IMR-90 (cell line): ENCODE results near the gene MAVS. TPM values are rescaled to one million over a fixed set of nuclear protein-coding genes. Genes with fewer than 3 reads are reported as not detected.

ENCODE experiments used
- ATAC-seq: fragments of 200-7000 bp; cut with Tn5 transposase; 2 replicates; pipeline ENCODE4 v1.9.1; 2020; ENCODE audit warnings: low read depth, mild to moderate bottlenecking, moderate library complexity
- BruUV-seq: library from RNA; stranded (reverse); fragments of 400-500 nt; replicated peaks from 2 replicates; lab custom pipeline; 2021; lab: Mats Ljungman, UMichigan
- CTCF ChIA-PET: fragments of 300-600 bp; formaldehyde crosslinking; extraction: SDS; loops from one replicate; lab custom pipeline; 2021; ENCODE audit warnings: antibody characterized with exemption; lab: Yijun Ruan, JAX
- POLR2A ChIA-PET: fragments of 300-600 bp; sonication (Branson Sonifier 250); formaldehyde crosslinking; loops from one replicate; lab custom pipeline; 2022; ENCODE audit warnings: antibody characterized with exemption; ENCODE audit not compliant: unreplicated experiment; lab: Charles Lee
- DNase-seq: peaks from one replicate; pipeline ENCODE4 v3.0.0; 2013
- H2AFZ ChIP-seq: replicated peaks from 2 replicates; pipeline ENCODE3; 2013; ENCODE audit warnings: low read length, mild to moderate bottlenecking; ENCODE audit not compliant: poor library complexity
- H2AK5ac ChIP-seq: 2 replicates; pipeline ENCODE4 v1.6.1; 2013; ENCODE audit warnings: low read depth, low read length, inconsistent platforms
- H2AK9ac ChIP-seq: replicated peaks from 2 replicates; pipeline ENCODE3; 2013; ENCODE audit warnings: mild to moderate bottlenecking, low read depth, low read length, moderate library complexity; ENCODE audit not compliant: poor library complexity
- H2BK120ac ChIP-seq: 2 replicates; pipeline ENCODE4 v1.6.1; 2013; ENCODE audit warnings: low read depth, low read length, inconsistent platforms
- H2BK15ac ChIP-seq: 3 replicates; pipeline ENCODE4 v1.6.1; 2013; ENCODE audit warnings: low read depth, low read length, inconsistent platforms
- H2BK20ac ChIP-seq: 2 replicates; pipeline ENCODE4 v1.6.1; 2013; ENCODE audit warnings: low read depth, mild to moderate bottlenecking, inconsistent platforms, low read length, moderate library complexity
- H2BK5ac ChIP-seq: 2 replicates; pipeline ENCODE4 v1.6.1; 2013; ENCODE audit warnings: mild to moderate bottlenecking, low read depth, low read length, inconsistent platforms; ENCODE audit not compliant: poor library complexity, severe bottlenecking
- H3K14ac ChIP-seq: replicated peaks from 2 replicates; pipeline ENCODE4 v1.6.1; 2013; ENCODE audit warnings: low read depth, low read length, inconsistent platforms
- H3K18ac ChIP-seq: 2 replicates; pipeline ENCODE4 v1.6.1; 2013; ENCODE audit warnings: low read depth, low read length, control low read depth
- H3K23ac ChIP-seq: 2 replicates; pipeline ENCODE4 v1.6.1; 2013; ENCODE audit warnings: low read depth, low read length, inconsistent platforms
- H3K27ac ChIP-seq: 2 replicates; pipeline ENCODE4 v1.5.1; 2013; ENCODE audit warnings: mild to moderate bottlenecking, control low read depth, low read length; ENCODE audit not compliant: insufficient read depth
- H3K27me3 ChIP-seq: 2 replicates; pipeline ENCODE4 v1.6.1; 2013; ENCODE audit warnings: low read length; ENCODE audit not compliant: control insufficient read depth, insufficient read depth
- H3K36me3 ChIP-seq: 2 replicates; pipeline ENCODE4 v1.6.1; 2013; ENCODE audit warnings: low read length, mixed read lengths; ENCODE audit not compliant: control insufficient read depth, insufficient read depth
- H3K4ac ChIP-seq: 2 replicates; pipeline ENCODE4 v1.6.1; 2013; ENCODE audit warnings: low read depth, low read length, inconsistent platforms
- H3K4me1 ChIP-seq: 2 replicates; pipeline ENCODE4 v1.6.1; 2013; ENCODE audit warnings: low read length, mixed read lengths; ENCODE audit not compliant: control insufficient read depth, insufficient read depth
- H3K4me2 ChIP-seq: 2 replicates; pipeline ENCODE4 v1.6.1; 2013; ENCODE audit warnings: low read depth, mild to moderate bottlenecking, control low read depth, low read length, moderate library complexity
- H3K4me3 ChIP-seq: 2 replicates; pipeline ENCODE4 v1.5.1; 2013; ENCODE audit warnings: low read depth, mild to moderate bottlenecking, control low read depth, low read length, moderate library complexity; ENCODE audit not compliant: insufficient read depth
- H3K56ac ChIP-seq: 2 replicates; pipeline ENCODE4 v1.6.1; 2013; ENCODE audit warnings: low read length, inconsistent platforms; ENCODE audit not compliant: insufficient read depth; ENCODE audit errors: extremely low read depth
- H3K79me1 ChIP-seq, 2 experiments: 2 replicates each; pipeline ENCODE4 v1.6.1; 2013; ENCODE audit warnings: low read length in 2 of 2, inconsistent platforms in 1 of 2, low read depth in 1 of 2
- H3K9ac ChIP-seq: 2 replicates; pipeline ENCODE4 v1.6.1; 2013; ENCODE audit warnings: low read depth, low read length, control low read depth
- H3K9me1 ChIP-seq: 2 replicates; pipeline ENCODE4 v1.6.1; 2013; ENCODE audit warnings: low read length, inconsistent platforms; ENCODE audit not compliant: insufficient read depth
- H3K9me3 ChIP-seq: 2 replicates; pipeline ENCODE4 v1.6.1; 2013; ENCODE audit warnings: low read length; ENCODE audit not compliant: control insufficient read depth, insufficient read depth
- H4K20me1 ChIP-seq: 2 replicates; pipeline ENCODE4 v1.6.1; 2013; ENCODE audit warnings: low read length, inconsistent platforms; ENCODE audit not compliant: insufficient read depth
- H4K5ac ChIP-seq: 2 replicates; pipeline ENCODE4 v1.6.1; 2013; ENCODE audit warnings: mild to moderate bottlenecking, low read depth, low read length, control low read depth
- H4K8ac ChIP-seq, 2 experiments: 2 replicates each; pipeline ENCODE4 v1.6.1; 2013; ENCODE audit warnings: low read depth in 2 of 2, low read length in 2 of 2, control low read depth in 1 of 2, inconsistent platforms in 1 of 2
- H4K91ac ChIP-seq: 2 replicates; pipeline ENCODE4 v1.6.1; 2013; ENCODE audit warnings: low read depth, low read length, inconsistent platforms; ENCODE audit not compliant: insufficient read depth
- BHLHE40 ChIP-seq: fragments of 150-350 bp; IDR thresholded peaks from 2 replicates; pipeline ENCODE4 v1.6.1; 2016; ENCODE audit warnings: mild to moderate bottlenecking, low read depth, low read length
- CEBPB ChIP-seq: IDR thresholded peaks from 2 replicates; pipeline ENCODE4 v1.6.1; 2012; ENCODE audit warnings: low read depth, low read length, improper control_type of control experiment
- CHD1 ChIP-seq: IDR thresholded peaks from 2 replicates; pipeline ENCODE4 v1.6.1; 2012; ENCODE audit warnings: low read depth, low read length, improper control_type of control experiment
- FOS ChIP-seq: fragments of 150-350 bp; IDR thresholded peaks from 2 replicates; pipeline ENCODE4 v1.6.1; 2016; ENCODE audit warnings: low read depth, low read length
- MAFK ChIP-seq: IDR thresholded peaks from 2 replicates; pipeline ENCODE4 v1.6.1; 2012; ENCODE audit warnings: low read depth, low read length, improper control_type of control experiment
- MAZ ChIP-seq: IDR thresholded peaks from 2 replicates; pipeline ENCODE4 v1.6.1; 2012; ENCODE audit warnings: low read depth, mild to moderate bottlenecking, low read length, improper control_type of control experiment, moderate library complexity, borderline replicate concordance
- MXI1 ChIP-seq: IDR thresholded peaks from 2 replicates; pipeline ENCODE4 v1.6.1; 2012; ENCODE audit warnings: low read depth, mild to moderate bottlenecking, low read length, moderate library complexity, borderline replicate concordance
- NFE2L2 ChIP-seq: fragments of 150-350 bp; IDR thresholded peaks from 2 replicates; pipeline ENCODE4 v1.6.1; 2016; ENCODE audit warnings: low read depth, mild to moderate bottlenecking, low read length
- POLR2A ChIP-seq: IDR thresholded peaks from 2 replicates; pipeline ENCODE4 v1.6.1; 2012; ENCODE audit warnings: mild to moderate bottlenecking, low read depth, low read length
- RAD21 ChIP-seq: IDR thresholded peaks from 2 replicates; pipeline ENCODE4 v1.6.1; 2012; ENCODE audit warnings: low read length, improper control_type of control experiment
- RCOR1 ChIP-seq: IDR thresholded peaks from 2 replicates; pipeline ENCODE4 v1.6.1; 2012; ENCODE audit warnings: mild to moderate bottlenecking, low read length, improper control_type of control experiment; ENCODE audit not compliant: insufficient replicate concordance
- RFX5 ChIP-seq: IDR thresholded peaks from 2 replicates; pipeline ENCODE4 v1.8.0; 2012; ENCODE audit warnings: low read depth, mild to moderate bottlenecking, low read length, moderate library complexity
- SMC3 ChIP-seq: fragments of 150-350 bp; IDR thresholded peaks from 2 replicates; pipeline ENCODE4 v1.6.1; 2016; ENCODE audit warnings: low read depth, mild to moderate bottlenecking, antibody characterized with exemption, low read length, moderate library complexity
- WGBS, 2 experiments: methylation state at CpG; one replicate each; pipeline versions ENCODE4 v1.1.5 to v1.1.7; 2013; ENCODE audit warnings: missing lambda C conversion rate in 2 of 2; ENCODE audit not compliant: insufficient read length in 1 of 2; ENCODE audit errors: extremely low coverage in 2 of 2; 5-methylcytosine and 5-hydroxymethylcytosine counted together
- dilution Hi-C: fragments of 300-500 bp; cut with HindIII; formaldehyde crosslinking; loops from one replicate; pipeline ENCODE4 v1.14.3; 2018; ENCODE audit warnings: low sequenced_read_pairs; ENCODE audit not compliant: unreplicated experiment
- in situ Hi-C: fragments of 300-500 bp; cut with MboI; formaldehyde crosslinking; loops from 3 replicates; pipeline ENCODE4 v1.14.3; 2019; ENCODE audit warnings: low sequenced_read_pairs, inconsistent platforms, mixed read lengths
- intact Hi-C: fragments of 100-400 bp; cut with micrococcal nuclease; formaldehyde crosslinking; loops from 2 replicates; pipeline ENCODE4 v1.10.0; 2022
- polyA plus RNA-seq, 3 experiments: library from polyadenylated mRNA; depleted of rRNA; stranded (reverse); fragments of >200 nt; gene quantifications; 2 replicates each; pipeline ENCODE4 v1.2.3, GENCODE V29; 2012; ENCODE audit warnings: low replicate concordance in 1 of 3
- total RNA-seq: library from RNA; depleted of rRNA; stranded (reverse); fragments of >200 nt; gene quantifications from 2 replicates; pipeline ENCODE4 v1.2.3, GENCODE V29; 2012
- TF ChIP-seq, protein P1 (sequence below): fragments of 150-350 bp; IDR thresholded peaks from 2 replicates; pipeline ENCODE4 v1.6.1; 2016; ENCODE audit warnings: low read depth, mild to moderate bottlenecking, low read length, moderate library complexity, borderline replicate concordance
- TF ChIP-seq, protein P2 (sequence below): fragments of 150-350 bp; IDR thresholded peaks from 2 replicates; pipeline ENCODE4 v1.6.1; 2017; ENCODE audit warnings: mild to moderate bottlenecking, antibody characterized with exemption, low read length, low read depth
- TF ChIP-seq, protein P3 (sequence below): conservative IDR thresholded peaks from 2 replicates; pipeline ENCODE4 v1.5.1; 2012; ENCODE audit warnings: mild to moderate bottlenecking, low read depth, low read length, improper control_type of control experiment

MAVS gene
- total and polyA plus RNA-seq, 2 of the 4 experiments (the other 2 are of a cell fraction), result 10.4 to 15.6 TPM

DNA sequence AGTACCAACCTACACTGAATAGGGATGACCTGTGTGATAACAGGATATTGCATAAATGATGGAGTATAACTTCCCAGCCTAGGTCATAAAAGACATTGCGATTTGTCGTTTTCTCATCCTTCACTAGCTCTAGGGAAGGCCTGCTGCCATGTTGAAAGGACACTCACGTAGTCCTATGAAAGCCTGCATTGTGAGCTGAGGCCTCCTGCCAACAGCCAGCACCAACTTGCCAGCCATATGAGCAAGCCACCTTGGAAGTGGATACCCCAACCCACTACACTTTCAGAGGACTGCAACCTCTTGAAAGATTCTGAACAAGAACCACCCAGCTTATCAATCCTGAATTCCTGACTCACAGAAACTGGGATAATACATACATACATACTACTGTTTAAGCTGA is 39.1 kb downstream of the MAVS start:
- in situ Hi-C loops (no loop called here), dilution Hi-C loops (no loop called here), intact Hi-C loops (loop anchor here (5.0 kb wide), 1 partner anchor 187 kb away; no protein-coding TSS in a partner anchor)
- H3K9ac ChIP-seq, result no peak overlapping the region
- H3K79me1 ChIP-seq, result peaks cover 25 to 53% of the 10 kb centered on the region in 2 experiments
- no CpG with 5 or more reads among the region's 3 CpGs for WGBS, 2 experiments
- H4K8ac ChIP-seq, result no peak overlapping the region
- H3K4ac ChIP-seq, result no peak overlapping the region
- no peak overlapping the region for H2BK120ac ChIP-seq
- H4K5ac ChIP-seq, result no peak overlapping the region
- H3K36me3 ChIP-seq, result peaks cover 2% of the 10 kb centered on the region; the same call in 1 of the 2 replicates
- no peak overlapping the region for H2AK9ac ChIP-seq
- no peak overlapping the region for H3K27ac ChIP-seq
- no peak overlapping the region for H2BK15ac ChIP-seq
- peaks cover 4% of the 10 kb centered on the region; the same call in 1 of the 2 replicates for H3K4me1 ChIP-seq
- H3K14ac ChIP-seq, result no peak overlapping the region
- H4K91ac ChIP-seq, result no peak overlapping the region
- H2AK5ac ChIP-seq, result no peak overlapping the region
- H3K9me3 ChIP-seq, result no peaks in the 10 kb centered on the region
- H2AFZ ChIP-seq, result no peak overlapping the region
- H3K4me2 ChIP-seq, result no peak overlapping the region
- H3K27me3 ChIP-seq, result no peaks in the 10 kb centered on the region
- H3K9me1 ChIP-seq, result peaks cover 6% of the 10 kb centered on the region
- no TSS peak for BruUV-seq
- ChIA-PET POLR2A (no interaction called here), CTCF (no interaction called here)
- peaks cover 11% of the 10 kb centered on the region for H4K20me1 ChIP-seq
- H3K56ac ChIP-seq, result no peak overlapping the region
- H3K4me3 ChIP-seq, result no peak overlapping the region
- ATAC-seq (no peak), DNase-seq (no peak)
- no peak overlapping the region for H2BK5ac ChIP-seq
- TF ChIP-seq, protein P1, sequence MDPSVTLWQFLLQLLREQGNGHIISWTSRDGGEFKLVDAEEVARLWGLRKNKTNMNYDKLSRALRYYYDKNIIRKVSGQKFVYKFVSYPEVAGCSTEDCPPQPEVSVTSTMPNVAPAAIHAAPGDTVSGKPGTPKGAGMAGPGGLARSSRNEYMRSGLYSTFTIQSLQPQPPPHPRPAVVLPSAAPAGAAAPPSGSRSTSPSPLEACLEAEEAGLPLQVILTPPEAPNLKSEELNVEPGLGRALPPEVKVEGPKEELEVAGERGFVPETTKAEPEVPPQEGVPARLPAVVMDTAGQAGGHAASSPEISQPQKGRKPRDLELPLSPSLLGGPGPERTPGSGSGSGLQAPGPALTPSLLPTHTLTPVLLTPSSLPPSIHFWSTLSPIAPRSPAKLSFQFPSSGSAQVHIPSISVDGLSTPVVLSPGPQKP, result no peak
- TF ChIP-seq, protein P2, sequence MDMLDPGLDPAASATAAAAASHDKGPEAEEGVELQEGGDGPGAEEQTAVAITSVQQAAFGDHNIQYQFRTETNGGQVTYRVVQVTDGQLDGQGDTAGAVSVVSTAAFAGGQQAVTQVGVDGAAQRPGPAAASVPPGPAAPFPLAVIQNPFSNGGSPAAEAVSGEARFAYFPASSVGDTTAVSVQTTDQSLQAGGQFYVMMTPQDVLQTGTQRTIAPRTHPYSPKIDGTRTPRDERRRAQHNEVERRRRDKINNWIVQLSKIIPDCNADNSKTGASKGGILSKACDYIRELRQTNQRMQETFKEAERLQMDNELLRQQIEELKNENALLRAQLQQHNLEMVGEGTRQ, result no peak
- TF ChIP-seq SMC3, result no peak
- TF ChIP-seq, protein P3, sequence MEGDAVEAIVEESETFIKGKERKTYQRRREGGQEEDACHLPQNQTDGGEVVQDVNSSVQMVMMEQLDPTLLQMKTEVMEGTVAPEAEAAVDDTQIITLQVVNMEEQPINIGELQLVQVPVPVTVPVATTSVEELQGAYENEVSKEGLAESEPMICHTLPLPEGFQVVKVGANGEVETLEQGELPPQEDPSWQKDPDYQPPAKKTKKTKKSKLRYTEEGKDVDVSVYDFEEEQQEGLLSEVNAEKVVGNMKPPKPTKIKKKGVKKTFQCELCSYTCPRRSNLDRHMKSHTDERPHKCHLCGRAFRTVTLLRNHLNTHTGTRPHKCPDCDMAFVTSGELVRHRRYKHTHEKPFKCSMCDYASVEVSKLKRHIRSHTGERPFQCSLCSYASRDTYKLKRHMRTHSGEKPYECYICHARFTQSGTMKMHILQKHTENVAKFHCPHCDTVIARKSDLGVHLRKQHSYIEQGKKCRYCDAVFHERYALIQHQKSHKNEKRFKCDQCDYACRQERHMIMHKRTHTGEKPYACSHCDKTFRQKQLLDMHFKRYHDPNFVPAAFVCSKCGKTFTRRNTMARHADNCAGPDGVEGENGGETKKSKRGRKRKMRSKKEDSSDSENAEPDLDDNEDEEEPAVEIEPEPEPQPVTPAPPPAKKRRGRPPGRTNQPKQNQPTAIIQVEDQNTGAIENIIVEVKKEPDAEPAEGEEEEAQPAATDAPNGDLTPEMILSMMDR, result no peak
- no peak for TF ChIP-seq FOS
- no peak for TF ChIP-seq BHLHE40
- no peak for TF ChIP-seq MAFK
- no peak for TF ChIP-seq MAZ
- no peak for TF ChIP-seq CHD1
- no peak for TF ChIP-seq CEBPB
- TF ChIP-seq RAD21, result no peak
- TF ChIP-seq MXI1, result no peak
- TF ChIP-seq NFE2L2, result no peak
- TF ChIP-seq RCOR1, result no peak
- TF ChIP-seq RFX5, result no peak
- no peak for TF ChIP-seq POLR2A
- no peak overlapping the region for H3K18ac ChIP-seq
- H2BK20ac ChIP-seq, result no peak overlapping the region
- H3K23ac ChIP-seq, result no peak overlapping the region
